K562 (cell line): ENCODE data around the gene BANP. TPM values are rescaled to one million over a fixed set of nuclear protein-coding genes. Genes with fewer than 3 reads are reported as not detected.
"Not testable (repeated sequence)": the region's sequence is repeated elsewhere in the genome, so short reads cannot be mapped to it uniquely, and the experiment has no call there.

Experiments
- ATAC-seq: fragments of 200-7000 bp; cut with Tn5 transposase; 3 replicates; pipeline ENCODE4 v1.9.1; 2020; ENCODE audit warnings: moderate library complexity
- BruUV-seq: library from RNA; stranded (reverse); fragments of 400-500 nt; replicated peaks from 2 replicates; lab custom pipeline; 2021; lab: Mats Ljungman, UMichigan
- CTCF ChIA-PET: fragments of 300-600 bp; formaldehyde crosslinking; extraction: SDS; loops from one replicate; lab custom pipeline; 2021; ENCODE audit warnings: low intra/inter-chr PET ratio; lab: Yijun Ruan, JAX
- POLR2A ChIA-PET: fragments of 300-600, 350-650 bp; sonication (Branson Sonifier 250); formaldehyde crosslinking; extraction: SDS; loops from one replicate; lab custom pipeline; 2021; ENCODE audit warnings: antibody characterized with exemption, inconsistent platforms; lab: Yijun Ruan, JAX
- DNase-seq, 4 experiments: peaks; one replicate each; pipeline versions ENCODE4 v3.0.0 to v3.0.0-alpha.2; 2011 to 2018; ENCODE audit warnings: low spot score in 3 of 4, mixed read lengths in 3 of 4; ENCODE audit errors: extremely low read depth in 1 of 4
- FAIRE-seq: peaks from 2 replicates; lab custom pipeline; 2011; peaks lifted over from hg19 to GRCh38; lab: Jason Lieb, UNC
- H2AFZ ChIP-seq: 2 replicates; pipeline ENCODE4 v1.6.0; 2011; ENCODE audit warnings: low read depth, low read length, control low read depth, inconsistent platforms
- H3K27ac ChIP-seq: fragments of 200-600 bp; 3 replicates; pipeline ENCODE4 v1.8.0; 2011; ENCODE audit warnings: low read depth, mild to moderate bottlenecking, control low read depth, inconsistent platforms, low read length, moderate library complexity, mixed read lengths; ENCODE audit errors: extremely low read depth
- H3K27me3 ChIP-seq, 2 experiments: fragments of 300-600 bp in 1 of 2; 2 replicates in 1 of 2; 3 replicates in 1 of 2; pipeline versions ENCODE4 v1.6.0 to v1.8.0; 2011; ENCODE audit warnings: inconsistent platforms in 2 of 2, low read length in 2 of 2, mild to moderate bottlenecking in 1 of 2, mixed read lengths in 1 of 2, moderate library complexity in 1 of 2; ENCODE audit not compliant: control insufficient read depth in 2 of 2, insufficient read depth in 2 of 2
- H3K36me3 ChIP-seq: fragments of 300-600 bp; 3 replicates; pipeline ENCODE4 v1.8.0; 2011; ENCODE audit warnings: mild to moderate bottlenecking, low read length, inconsistent platforms; ENCODE audit not compliant: control insufficient read depth, insufficient read depth
- H3K4me1 ChIP-seq, 2 experiments: fragments of 200-600 bp in 1 of 2; replicated peaks in 1 of 2; 2 replicates in 1 of 2; 3 replicates in 1 of 2; pipeline versions ENCODE4 v1.5.1 to v1.8.0; 2011; ENCODE audit warnings: inconsistent platforms in 2 of 2, low read length in 2 of 2, mild to moderate bottlenecking in 1 of 2, mixed read lengths in 1 of 2, moderate library complexity in 1 of 2; ENCODE audit not compliant: control insufficient read depth in 2 of 2, insufficient read depth in 2 of 2
- H3K4me2 ChIP-seq: 2 replicates; pipeline ENCODE4 v1.6.1; 2011; ENCODE audit warnings: low read length, control low read depth, inconsistent platforms, mixed read lengths; ENCODE audit not compliant: insufficient read depth
- H3K4me3 ChIP-seq: fragments of 200-600 bp; sonication (generic), shearing (Covaris generic); 2 replicates; pipeline ENCODE4 v1.5.1; 2016; ENCODE audit warnings: control low read depth, inconsistent platforms
- H3K79me2 ChIP-seq: fragments of 200-600 bp; 3 replicates; pipeline ENCODE4 v1.8.0; 2011; ENCODE audit warnings: low read length, inconsistent platforms; ENCODE audit not compliant: control insufficient read depth, insufficient read depth
- H3K9ac ChIP-seq, 2 experiments: 2 replicates each; pipeline versions ENCODE4 v1.6.0 to v1.6.1; 2011; ENCODE audit warnings: low read depth in 2 of 2, low read length in 2 of 2, control low read depth in 1 of 2, inconsistent platforms in 1 of 2, mild to moderate bottlenecking in 1 of 2, mixed read lengths in 1 of 2; ENCODE audit not compliant: insufficient read depth in 1 of 2
- H3K9me1 ChIP-seq: one replicate; pipeline ENCODE4 v1.6.0; 2011; ENCODE audit warnings: inconsistent platforms, mild to moderate bottlenecking, low read length, moderate library complexity; ENCODE audit not compliant: control insufficient read depth, insufficient read depth
- H3K9me3 ChIP-seq: replicated peaks from 2 replicates; pipeline ENCODE4 v1.5.1; 2011; ENCODE audit warnings: low read depth, low read length, inconsistent platforms; ENCODE audit not compliant: control insufficient read depth, insufficient read depth
- H4K20me1 ChIP-seq: replicated peaks from 2 replicates; pipeline ENCODE4 v1.6.1; 2011; ENCODE audit warnings: low read length, inconsistent platforms, mixed read lengths; ENCODE audit not compliant: control insufficient read depth, insufficient read depth
- CEBPG ChIP-seq, 3 experiments: fragments of 200-800 bp in 1 of 3; sonication (Bioruptor generic) in 1 of 3; sonication (generic) in 1 of 3; formaldehyde crosslinking in 1 of 3; IDR thresholded peaks in 2 of 3; conservative IDR thresholded peaks in 1 of 3; 2 replicates each; pipeline versions ENCODE4 v1.6.1 to v1.8.0; 2016 to 2022; ENCODE audit warnings: missing compliant biosample characterization in 2 of 3, missing genetic modification characterization in 2 of 3, mild to moderate bottlenecking in 1 of 3, missing genetic modification reagents in 1 of 3
- FOSL1 ChIP-seq: fragments of 200-800 bp; sonication (Bioruptor generic); conservative IDR thresholded peaks from 2 replicates; pipeline ENCODE4 v1.6.1; 2016; ENCODE audit warnings: missing genetic modification characterization, missing compliant biosample characterization
- WGBS: fragments of 100-300 bp; shearing (Covaris generic); methylation state at CpG from one replicate; pipeline ENCODE4 v1.1.6; 2016; ENCODE audit warnings: low coverage, mixed read lengths; ENCODE audit not compliant: insufficient coverage; ENCODE audit errors: missing lambda C conversion rate; 5-methylcytosine and 5-hydroxymethylcytosine counted together
- in situ Hi-C: fragments of 300-500 bp; cut with MboI; formaldehyde crosslinking; loops from 4 replicates; pipeline ENCODE4 v1.15.0; 2018; ENCODE audit warnings: inconsistent platforms, mixed read lengths
- intact Hi-C: fragments of 100-400 bp; cut with micrococcal nuclease; formaldehyde crosslinking; loops from 2 replicates; pipeline ENCODE4 v1.14.2; 2022
- polyA plus RNA-seq, 8 experiments: library from polyadenylated mRNA; depleted of rRNA in 4 of 8; stranded (reverse) in 5 of 8; unstranded in 3 of 8; fragments of >200 nt; fragmentation: Nextera tagmentation in 2 of 8; fragmentation: Illumina TruSeq in 1 of 8; extraction: Ambion mirVana in 2 of 8; extraction: Trizol in 1 of 8; gene quantifications; 2 replicates each; pipeline versions ENCODE4 v1.2.1 to v1.2.3, GENCODE V29; 2011 to 2014; ENCODE audit warnings: inconsistent platforms in 1 of 8, missing spikeins in 1 of 8
- total RNA-seq, 7 experiments: library from RNA; depleted of rRNA in 6 of 7; stranded (reverse); fragments of >200 nt in 6 of 7; fragmentation: Illumina TruSeq in 2 of 7; extraction: Trizol in 2 of 7; gene quantifications; 2 replicates each; pipeline versions ENCODE4 v1.2.1 to v1.2.3, GENCODE V29; 2011 to 2021; ENCODE audit warnings: low replicate concordance in 1 of 7

BANP gene
- total and polyA plus RNA-seq, 9 of the 15 experiments (the other 6 are each of a cell fraction or from before 2014, with no cell fraction given): 4.6 to 22.1 (median 15.6) TPM

DNA sequence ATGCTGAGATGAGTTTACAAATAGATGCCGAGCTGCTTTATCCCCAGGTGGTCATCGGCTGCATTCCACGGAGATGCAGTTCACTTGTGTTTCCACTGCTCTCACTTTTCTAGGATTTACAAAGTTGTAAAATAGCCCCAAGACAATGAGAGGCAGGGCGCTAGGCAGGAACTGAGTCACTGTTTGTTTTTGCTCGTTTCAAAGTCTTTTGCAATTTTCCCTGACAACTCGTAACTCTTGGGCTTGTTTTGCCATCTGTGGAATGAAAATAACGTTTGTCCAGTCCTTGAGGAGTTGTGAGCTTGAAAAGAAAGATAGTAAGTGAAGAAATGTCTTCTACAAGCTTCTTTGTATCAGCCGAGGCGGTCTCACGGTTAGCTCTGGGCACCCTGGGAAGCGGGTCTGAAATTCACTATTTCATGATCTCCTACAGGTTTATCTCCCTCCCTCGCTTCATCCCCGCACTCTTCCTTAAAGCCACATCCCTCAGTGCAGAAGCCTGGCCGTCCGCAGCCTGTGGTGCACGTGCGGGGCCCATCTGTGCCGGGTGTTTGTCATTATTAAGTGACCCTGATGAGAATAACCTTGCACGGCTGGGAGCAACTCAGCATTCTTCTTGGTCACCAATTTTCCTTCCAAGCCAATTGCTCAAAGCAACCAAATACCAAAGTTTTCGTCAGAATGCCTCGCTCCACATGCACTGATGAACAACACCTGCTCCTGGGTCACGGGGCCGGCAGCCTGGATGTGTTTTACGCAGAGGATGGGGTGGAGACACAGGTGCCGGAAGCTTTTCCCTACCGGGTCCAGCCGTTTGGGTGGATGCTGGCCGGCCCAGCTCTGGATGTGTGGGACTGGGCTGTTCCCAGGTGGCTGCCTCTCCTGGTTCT, 167.9 kb downstream of the BANP start:
- H3K4me2 ChIP-seq, intact Hi-C loops, BruUV-seq: not testable (repeated sequence)

DNA sequence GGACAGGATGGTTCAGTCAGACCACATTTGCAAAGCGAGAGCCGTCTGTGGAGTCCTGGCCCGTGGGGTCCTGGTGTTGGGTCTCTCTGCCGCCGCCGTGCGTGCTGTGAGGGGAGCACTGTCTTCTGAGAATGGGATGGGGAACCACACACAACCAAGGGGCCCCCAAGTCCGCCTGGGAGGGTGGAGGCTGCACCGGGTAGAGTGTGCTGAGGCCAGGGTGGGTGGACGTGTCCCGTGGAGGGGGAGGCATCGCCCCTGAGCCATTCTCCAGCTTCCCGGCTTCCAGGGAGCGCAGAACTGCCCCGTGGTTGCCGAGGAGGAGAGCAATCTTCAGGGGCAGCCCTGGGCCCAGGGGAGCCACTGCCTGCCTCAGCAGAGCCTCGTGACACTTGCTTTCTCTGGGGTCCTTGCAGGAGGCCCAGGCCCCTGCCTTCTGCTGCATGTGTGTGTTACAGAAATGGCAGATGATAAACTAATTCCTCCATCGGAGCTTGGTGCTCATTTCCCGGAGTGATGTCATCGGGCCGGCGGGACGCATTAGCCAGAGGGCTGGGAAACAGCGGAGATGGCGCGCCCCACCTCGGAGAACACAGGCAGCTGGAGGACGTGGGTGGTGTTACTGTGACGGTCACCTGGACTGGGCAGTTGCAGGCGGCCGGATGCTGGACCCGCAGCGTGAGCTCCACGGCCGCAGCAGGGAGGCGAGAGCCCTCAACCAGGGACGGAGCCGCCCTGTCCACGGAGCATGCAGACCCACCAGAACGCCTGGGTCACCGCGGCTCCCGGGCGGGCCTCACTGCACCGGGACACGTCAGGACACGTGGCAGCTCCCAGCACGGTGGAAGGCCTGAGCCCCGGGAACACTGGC, 168.9 kb downstream of the BANP start:
- POLR2A ChIA-PET: interaction anchor here (1.3 kb wide), 1 partner anchor 9 kb away, joined by 4 read pairs; no protein-coding TSS in a partner anchor
- H4K20me1 ChIP-seq, H2AFZ ChIP-seq, DNase-seq, H3K4me2 ChIP-seq, H3K4me3 ChIP-seq, in situ Hi-C loops, H3K9me3 ChIP-seq, H3K9me1 ChIP-seq, CTCF ChIA-PET, intact Hi-C loops, H3K79me2 ChIP-seq, H3K36me3 ChIP-seq, H3K9ac ChIP-seq, BruUV-seq, FAIRE-seq, H3K27ac ChIP-seq: not testable (repeated sequence)
- Histone ChIP-seq H3K4me1 (peaks cover 0 to 11% of the 10 kb centered on the region in 2 experiments; a peak in 2 of 5 replicates), H3K27me3 (peaks cover 9 to 58% of the 10 kb centered on the region in 2 experiments; a peak in 4 of 5 replicates)
- WGBS: 18% methylated on average over 32 of the region's 49 CpGs
- ATAC-seq: 0 out of 3 replicates have a peak, but pooled peaks have one; percentile 36

More for the DNA sequence above, 167.9 kb downstream of the BANP start:
- Histone ChIP-seq H3K27me3 (peaks cover 9 to 64% of the 10 kb centered on the region in 2 experiments; a peak in 4 of 5 replicates), H3K4me1 (peaks cover 0 to 11% of the 10 kb centered on the region in 2 experiments; a peak in 2 of 5 replicates)
- ATAC-seq; H3K36me3 ChIP-seq; DNase-seq; H4K20me1 ChIP-seq; H3K9me1 ChIP-seq; in situ Hi-C loops; H3K9ac ChIP-seq; H3K9me3 ChIP-seq; H3K27ac ChIP-seq; H3K4me3 ChIP-seq; CTCF ChIA-PET; H3K79me2 ChIP-seq; H2AFZ ChIP-seq; TF ChIP-seq CEBPG (CRISPR knock-in tag; IDR thresholded peaks at IDR 0.05): not testable (repeated sequence)
- TF ChIP-seq CEBPG (tag; conservative IDR thresholded peaks at IDR 0.05 in 1 of 2, IDR thresholded peaks at IDR 0.05 in 1 of 2) (peak in 1 of 2 experiments; percentile 88; a peak in 2 of 4 replicates), FOSL1 (0 out of 2 replicates have a peak, but pooled peaks have one; percentile 21)
- POLR2A ChIA-PET: interaction anchor here (0.6 to 1.3 kb wide), 2 partner anchors 10 to 492 kb away, joined by 4 to 5 read pairs; no protein-coding TSS in a partner anchor
- FAIRE-seq: peak; percentile 76
- 6% methylated on average over 26 of the region's 28 CpGs for WGBS
